Measurements from ENCODE around the gene SMAD7. TPM values are rescaled to one million over a fixed set of nuclear protein-coding genes. Genes with fewer than 3 reads are reported as not detected.

The SMAD7 gene
- total and polyA plus RNA-seq, 7 experiments from 2014 or later: 5.3 to 79.4 (median 21.4) TPM

- Histone ChIP-seq H3K27ac (ENCODE audit: low read depth, low read length) (no peak overlapping the region), H3K4me3 (ENCODE audit: low read length) (no peak overlapping the region), H3K4me1 (ENCODE audit: control insufficient read depth in 2 of 2, insufficient read depth in 2 of 2, low read length in 2 of 2) (no peaks in the 10 kb centered on the region), H3K9me3 (ENCODE audit: control insufficient read depth in 2 of 3, low read length in 3 of 3) (no peaks in the 10 kb centered on the region), H3K27me3 (ENCODE audit: control insufficient read depth in 2 of 2, insufficient read depth in 2 of 2, low read length in 2 of 2) (no peaks in the 10 kb centered on the region), H3K36me3 (ENCODE audit: control insufficient read depth in 2 of 3, insufficient read depth in 3 of 3, low read length in 3 of 3) (no peaks in the 10 kb centered on the region)
- H3K9me3 Mint-ChIP-seq: peaks cover 0 to 5% (median 0%) of the 10 kb centered on the region in 11 donors
- H3K4me1 Mint-ChIP-seq: peaks cover 3 to 18% (median 8%) of the 10 kb centered on the region in 7 donors
- no peak overlapping the region for H3K4me3 Mint-ChIP-seq
- ChIA-PET CTCF (no interaction called here), POLR2A (no interaction called here)
- peaks cover 0 to 6% (median 0%) of the 10 kb centered on the region in 5 donors for H3K36me3 Mint-ChIP-seq
- no peak for DNase-seq
- intact Hi-C loops (cut with micrococcal nuclease): no loop called here
- ATAC-seq: no peak
- H3K27ac Mint-ChIP-seq: peak overlapping the region in 2 of 9 donors; percentile 51 to 71
- no peaks in the 10 kb centered on the region for H3K27me3 Mint-ChIP-seq
Observed at GRCh38 chr18:48878471-48878870, 72.3 kb downstream of the SMAD7 start.

DNA sequence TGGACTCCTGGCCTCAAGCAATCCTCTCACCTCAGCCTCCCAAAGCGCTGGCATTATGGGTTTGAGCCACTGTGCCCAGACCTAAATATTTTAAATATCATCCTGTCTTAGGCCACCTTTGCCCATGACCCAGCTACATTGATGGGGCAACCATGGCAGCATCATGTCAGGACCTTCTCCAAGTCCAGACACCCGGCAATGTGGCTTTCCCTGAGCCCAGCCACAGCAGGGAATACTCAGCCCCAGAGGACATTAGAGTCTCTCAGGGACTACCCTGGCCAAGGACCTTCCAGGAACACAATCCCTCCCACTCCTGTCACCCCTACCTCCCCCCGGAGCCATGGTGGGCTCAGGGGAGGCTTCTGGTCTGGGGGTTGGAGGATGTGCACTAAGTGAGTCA, 72.8 kb downstream of the SMAD7 start:
- ChIA-PET POLR2A (no interaction called here), CTCF (no interaction called here)
- H3K4me3 Mint-ChIP-seq: no peak overlapping the region
- intact Hi-C loops (cut with micrococcal nuclease): no loop called here
- peak overlapping the region in 1 of 9 donors; percentile 71 for H3K27ac Mint-ChIP-seq
- H3K9me3 Mint-ChIP-seq: peaks cover 0 to 5% (median 0%) of the 10 kb centered on the region in 11 donors
- Histone ChIP-seq H3K27ac (ENCODE audit: low read depth, low read length) (no peak overlapping the region), H3K4me1 (ENCODE audit: control insufficient read depth in 2 of 2, insufficient read depth in 2 of 2, low read length in 2 of 2) (no peaks in the 10 kb centered on the region), H3K27me3 (ENCODE audit: control insufficient read depth in 2 of 2, insufficient read depth in 2 of 2, low read length in 2 of 2) (no peaks in the 10 kb centered on the region), H3K9me3 (ENCODE audit: control insufficient read depth in 2 of 3, low read length in 3 of 3) (no peaks in the 10 kb centered on the region), H3K4me3 (ENCODE audit: low read length) (no peak overlapping the region), H3K36me3 (ENCODE audit: control insufficient read depth in 2 of 3, insufficient read depth in 3 of 3, low read length in 3 of 3) (no peaks in the 10 kb centered on the region)
- no peaks in the 10 kb centered on the region for H3K27me3 Mint-ChIP-seq
- peaks cover 0 to 6% (median 0%) of the 10 kb centered on the region in 5 donors for H3K36me3 Mint-ChIP-seq
- DNase-seq (no peak), ATAC-seq (no peak)
- peaks cover 3 to 18% (median 8%) of the 10 kb centered on the region in 7 donors for H3K4me1 Mint-ChIP-seq

DNA sequence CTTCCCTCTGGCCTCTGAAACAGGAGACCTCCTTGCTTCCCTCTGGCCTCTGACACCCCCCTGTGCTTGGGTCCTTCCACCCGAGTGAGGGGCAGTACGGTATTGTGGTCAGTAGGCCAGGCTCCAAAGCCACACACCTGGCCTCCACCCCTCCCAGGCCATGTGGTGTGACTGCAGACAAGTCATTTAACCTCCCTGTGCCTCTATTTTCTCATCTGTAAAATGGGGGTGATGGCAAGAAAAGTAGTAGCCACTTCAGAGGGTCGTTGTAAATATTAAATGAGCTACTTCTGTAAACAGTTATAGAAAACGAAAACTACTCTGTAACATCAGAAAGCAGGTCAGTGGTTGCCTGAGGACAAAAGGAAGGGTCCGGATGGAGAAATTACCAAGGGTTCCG, 74.2 kb downstream of the SMAD7 start:
- no peaks in the 10 kb centered on the region for H3K27me3 ChIP-seq (ENCODE audit: control insufficient read depth in 2 of 2, insufficient read depth in 2 of 2, low read length in 2 of 2)
- no peak for DNase-seq
- no peak overlapping the region for H3K4me3 Mint-ChIP-seq
- H3K27me3 Mint-ChIP-seq: no peaks in the 10 kb centered on the region
- no peak overlapping the region for H3K4me3 ChIP-seq (ENCODE audit: low read length)
- peaks cover 3 to 24% (median 8%) of the 10 kb centered on the region in 7 donors for H3K4me1 Mint-ChIP-seq
- H3K36me3 ChIP-seq (ENCODE audit: control insufficient read depth in 2 of 3, insufficient read depth in 3 of 3, low read length in 3 of 3): no peaks in the 10 kb centered on the region
- intact Hi-C loops (cut with micrococcal nuclease): no loop called here
- no peaks in the 10 kb centered on the region for H3K9me3 ChIP-seq (ENCODE audit: control insufficient read depth in 2 of 3, low read length in 3 of 3)
- no peak overlapping the region for H3K27ac ChIP-seq (ENCODE audit: low read depth, low read length)
- no peak for ATAC-seq
- H3K4me1 ChIP-seq (ENCODE audit: control insufficient read depth in 2 of 2, insufficient read depth in 2 of 2, low read length in 2 of 2): no peaks in the 10 kb centered on the region
- ChIA-PET POLR2A (no interaction called here), CTCF (interaction anchor here (0.8 kb wide), 1 partner anchor 44 kb away, joined by 3 read pairs; no protein-coding TSS in a partner anchor)
- peaks cover 0 to 5% (median 0%) of the 10 kb centered on the region in 11 donors for H3K9me3 Mint-ChIP-seq
- H3K36me3 Mint-ChIP-seq: peaks cover 0 to 6% (median 0%) of the 10 kb centered on the region in 5 donors
- no peak overlapping the region for H3K27ac Mint-ChIP-seq

- Mint-ChIP-seq H3K9me3 (peaks cover 0 to under 1% (median 0%) of the 10 kb centered on the region in 11 donors), H3K36me3 (peaks cover 0 to 6% (median 0%) of the 10 kb centered on the region in 5 donors), H3K4me1 (peaks cover 3 to 23% (median 8%) of the 10 kb centered on the region in 7 donors), H3K4me3 (no peak overlapping the region), H3K27me3 (no peaks in the 10 kb centered on the region), H3K27ac (no peak overlapping the region)
- DNase-seq (no peak), ATAC-seq (no peak)
- POLR2A ChIA-PET: no interaction called here
- no peaks in the 10 kb centered on the region for H3K9me3 ChIP-seq (ENCODE audit: control insufficient read depth in 2 of 3, low read length in 3 of 3)
- H3K4me3 ChIP-seq (ENCODE audit: low read length): no peak overlapping the region
- no peak overlapping the region for H3K27ac ChIP-seq (ENCODE audit: low read depth, low read length)
- CTCF ChIA-PET: no interaction called here
- intact Hi-C loops (cut with micrococcal nuclease): no loop called here
- no peaks in the 10 kb centered on the region for H3K4me1 ChIP-seq (ENCODE audit: control insufficient read depth in 2 of 2, insufficient read depth in 2 of 2, low read length in 2 of 2)
- H3K27me3 ChIP-seq (ENCODE audit: control insufficient read depth in 2 of 2, insufficient read depth in 2 of 2, low read length in 2 of 2): no peaks in the 10 kb centered on the region
- no peaks in the 10 kb centered on the region for H3K36me3 ChIP-seq (ENCODE audit: control insufficient read depth in 2 of 3, insufficient read depth in 3 of 3, low read length in 3 of 3)
Observed at GRCh38 chr18:48875942-48876511, 74.7 kb downstream of the SMAD7 start.

DNA sequence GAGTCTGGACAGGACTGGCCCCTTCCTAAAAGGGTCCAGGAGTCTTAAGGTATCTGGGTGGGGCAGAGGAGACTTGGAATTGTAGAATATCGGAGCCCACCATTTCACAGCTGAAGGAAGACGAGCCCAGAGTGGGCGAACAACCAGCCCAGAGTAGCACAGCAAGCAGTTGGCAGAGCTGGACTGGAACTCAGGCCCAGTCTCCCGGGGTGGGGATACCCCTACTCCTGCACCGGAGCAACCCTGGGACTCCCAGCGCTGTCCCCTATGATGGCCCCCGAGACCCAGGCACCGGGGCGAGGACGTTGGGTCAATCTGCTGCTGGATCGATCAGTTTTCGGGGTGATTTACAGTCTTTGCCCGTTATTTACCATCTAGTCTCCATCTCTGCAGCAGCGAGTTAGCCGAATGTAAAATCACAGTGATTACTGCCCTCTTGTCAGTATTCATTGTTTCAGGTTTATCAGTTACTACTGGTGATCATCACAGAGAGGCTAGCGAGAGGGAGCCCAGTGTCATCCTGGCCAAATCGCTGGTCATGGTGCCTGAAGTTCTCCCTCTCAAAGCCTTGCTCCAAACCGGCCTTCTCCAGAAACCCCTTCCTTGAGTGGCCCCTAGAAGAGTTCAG, 75.3 kb downstream of the SMAD7 start:
- H3K27me3 Mint-ChIP-seq: no peaks in the 10 kb centered on the region
- Histone ChIP-seq H3K27ac (ENCODE audit: low read depth, low read length) (no peak overlapping the region), H3K9me3 (ENCODE audit: control insufficient read depth in 2 of 3, low read length in 3 of 3) (no peaks in the 10 kb centered on the region), H3K36me3 (ENCODE audit: control insufficient read depth in 2 of 3, insufficient read depth in 3 of 3, low read length in 3 of 3) (no peaks in the 10 kb centered on the region), H3K4me1 (ENCODE audit: control insufficient read depth in 2 of 2, insufficient read depth in 2 of 2, low read length in 2 of 2) (no peaks in the 10 kb centered on the region), H3K27me3 (ENCODE audit: control insufficient read depth in 2 of 2, insufficient read depth in 2 of 2, low read length in 2 of 2) (no peaks in the 10 kb centered on the region), H3K4me3 (ENCODE audit: low read length) (no peak overlapping the region)
- POLR2A ChIA-PET: no interaction called here
- peaks cover 3 to 17% (median 5%) of the 10 kb centered on the region in 7 donors for H3K4me1 Mint-ChIP-seq
- ATAC-seq (no peak), DNase-seq (no peak)
- H3K36me3 Mint-ChIP-seq: peaks cover 0 to 3% (median 0%) of the 10 kb centered on the region in 5 donors
- H3K27ac Mint-ChIP-seq: peak overlapping the region in 1 of 9 donors; percentile 36
- H3K4me3 Mint-ChIP-seq: no peak overlapping the region
- intact Hi-C loops (cut with micrococcal nuclease): no loop called here
- H3K9me3 Mint-ChIP-seq: no peaks in the 10 kb centered on the region
- CTCF ChIA-PET: no interaction called here

- no peak for DNase-seq
Observed at GRCh38 chr18:48874701-48875162, 76.0 kb downstream of the SMAD7 start.

DNA sequence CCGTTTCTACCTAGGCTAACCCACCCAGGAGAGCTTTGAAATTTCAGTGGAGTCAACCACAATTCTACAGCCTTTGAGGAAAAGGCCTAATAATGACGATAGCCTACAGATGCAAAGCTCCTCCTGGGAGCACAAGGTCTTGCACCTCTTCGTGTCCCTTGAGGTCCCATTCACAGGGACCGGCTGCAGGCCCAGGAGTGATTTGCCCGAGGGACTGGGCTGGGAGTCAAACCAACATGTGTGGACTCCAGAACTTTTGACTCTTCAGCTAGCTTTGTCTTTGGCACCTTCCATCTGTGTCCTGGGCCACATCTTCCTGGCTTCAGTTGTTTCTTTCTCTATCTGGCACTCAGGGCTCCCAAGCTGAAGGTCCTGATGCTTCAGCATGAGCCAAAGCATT, 76.5 kb downstream of the SMAD7 start:
- H3K4me1 ChIP-seq (ENCODE audit: control insufficient read depth in 2 of 2, insufficient read depth in 2 of 2, low read length in 2 of 2): peaks cover 0 to 9% of the 10 kb centered on the region in 2 donors
- no peak for ATAC-seq
- intact Hi-C loops (cut with micrococcal nuclease): no loop called here
- Mint-ChIP-seq H3K4me3 (no peak overlapping the region), H3K27ac (no peak overlapping the region), H3K9me3 (no peaks in the 10 kb centered on the region), H3K36me3 (no peaks in the 10 kb centered on the region), H3K27me3 (no peaks in the 10 kb centered on the region), H3K4me1 (peaks cover 0 to 15% (median 4%) of the 10 kb centered on the region in 7 donors)
- CTCF ChIA-PET: no interaction called here
- no peak for DNase-seq
- no peaks in the 10 kb centered on the region for H3K9me3 ChIP-seq (ENCODE audit: control insufficient read depth in 2 of 3, low read length in 3 of 3)
- H3K36me3 ChIP-seq (ENCODE audit: control insufficient read depth in 2 of 3, insufficient read depth in 3 of 3, low read length in 3 of 3): no peaks in the 10 kb centered on the region
- H3K27ac ChIP-seq (ENCODE audit: low read depth, low read length): no peak overlapping the region
- H3K4me3 ChIP-seq (ENCODE audit: low read length): no peak overlapping the region
- POLR2A ChIA-PET: no interaction called here
- H3K27me3 ChIP-seq (ENCODE audit: control insufficient read depth in 2 of 2, insufficient read depth in 2 of 2, low read length in 2 of 2): no peaks in the 10 kb centered on the region

More at GRCh38 chr18:48874701-48875162, 76.0 kb downstream of the SMAD7 start:
- H3K27ac Mint-ChIP-seq: peak overlapping the region in 1 of 9 donors; percentile 36
- H3K27me3 ChIP-seq (ENCODE audit: control insufficient read depth in 2 of 2, insufficient read depth in 2 of 2, low read length in 2 of 2): no peaks in the 10 kb centered on the region
- ATAC-seq: no peak
- ChIA-PET CTCF (no interaction called here), POLR2A (no interaction called here)
- intact Hi-C loops (cut with micrococcal nuclease): no loop called here
- H3K36me3 ChIP-seq (ENCODE audit: control insufficient read depth in 2 of 3, insufficient read depth in 3 of 3, low read length in 3 of 3): no peaks in the 10 kb centered on the region
- H3K4me1 Mint-ChIP-seq: peaks cover 0 to 13% (median 1%) of the 10 kb centered on the region in 7 donors
- no peaks in the 10 kb centered on the region for H3K9me3 Mint-ChIP-seq
- no peaks in the 10 kb centered on the region for H3K27me3 Mint-ChIP-seq
- H3K9me3 ChIP-seq (ENCODE audit: control insufficient read depth in 2 of 3, low read length in 3 of 3): no peaks in the 10 kb centered on the region
- no peaks in the 10 kb centered on the region for H3K36me3 Mint-ChIP-seq
- H3K4me3 Mint-ChIP-seq: no peak overlapping the region
- peaks cover 0 to 4% of the 10 kb centered on the region in 2 donors for H3K4me1 ChIP-seq (ENCODE audit: control insufficient read depth in 2 of 2, insufficient read depth in 2 of 2, low read length in 2 of 2)
- H3K4me3 ChIP-seq (ENCODE audit: low read length): no peak overlapping the region
- no peak overlapping the region for H3K27ac ChIP-seq (ENCODE audit: low read depth, low read length)

All from naive thymus-derived CD4-positive, alpha-beta T cell (primary cell).